Fibroblast of upper back skin (primary cell): Measurements from ENCODE around the gene PTPN1.

Source experiments
- DNase-seq: peaks from one replicate; pipeline ENCODE4 v3.0.0-alpha.2; 2013

The PTPN1 gene

GRCh38 chr20:50580016-50580747 is 70.0 kb downstream of the PTPN1 start:
- DNase-seq = peak; percentile 46

- DNase-seq = no peak
These were observed 70.8 kb downstream of the PTPN1 start for GRCh38 chr20:50580842-50581544.

GRCh38 chr20:50582092-50582491 is 71.9 kb downstream of the PTPN1 start:
- DNase-seq = no peak

- no peak for DNase-seq
These were observed 72.5 kb downstream of the PTPN1 start for GRCh38 chr20:50582591-50583234.

- no peak for DNase-seq
These were observed 73.4 kb downstream of the PTPN1 start for GRCh38 chr20:50583442-50584150.

GRCh38 chr20:50584687-50585086 is 74.5 kb downstream of the PTPN1 start:
- DNase-seq = no peak

GRCh38 chr20:50585214-50585613 is 75.0 kb downstream of the PTPN1 start:
- no peak for DNase-seq

- DNase-seq = no peak
These were observed 75.5 kb downstream of the PTPN1 start for GRCh38 chr20:50585678-50586077.

- no peak for DNase-seq
These were observed 76.5 kb downstream of the PTPN1 start for GRCh38 chr20:50586531-50587232.

- DNase-seq = no peak
These were observed 77.2 kb downstream of the PTPN1 start for GRCh38 chr20:50587291-50587961.

GRCh38 chr20:50588034-50588736 is 78.0 kb downstream of the PTPN1 start:
- peak; percentile 43 for DNase-seq

- DNase-seq = no peak
These were observed 79.6 kb downstream of the PTPN1 start for GRCh38 chr20:50589548-50590347.

GRCh38 chr20:50590348-50590664 is 80.1 kb downstream of the PTPN1 start:
- DNase-seq = no peak

GRCh38 chr20:50591233-50591852 is 81.2 kb downstream of the PTPN1 start:
- DNase-seq = no peak

GRCh38 chr20:50592282-50593004 is 82.3 kb downstream of the PTPN1 start:
- no peak for DNase-seq

GRCh38 chr20:50593005-50593335 is 82.8 kb downstream of the PTPN1 start:
- no peak for DNase-seq

- no peak for DNase-seq
These were observed 84.0 kb downstream of the PTPN1 start for GRCh38 chr20:50594231-50594590.

GRCh38 chr20:50594591-50595432 is 84.6 kb downstream of the PTPN1 start:
- no peak for DNase-seq

GRCh38 chr20:50595433-50595895 is 85.3 kb downstream of the PTPN1 start:
- no peak for DNase-seq
